ENCODE results near the gene KRTAP9-8. TPM values are rescaled to one million over a fixed set of nuclear protein-coding genes. Genes with fewer than 3 reads are reported as not detected.

Gene KRTAP9-8
- total and polyA plus RNA-seq, 2 of the 8 experiments (the other 6 are each of a cell fraction or from before 2014, with no cell fraction given) = not detected

GRCh38 chr17:41264599-41264998 is 26.8 kb downstream of the KRTAP9-8 start:
- no peak for DNase-seq (ENCODE audit: low read depth in 1 of 2, low spot score in 2 of 2)
- WGBS, 2 experiments (ENCODE audit: extremely low coverage in 1 of 2, insufficient coverage in 1 of 2, insufficient read length in 1 of 2, insufficient replicate concordance in 2 of 2, low coverage in 1 of 2, low lambda C conversion rate in 2 of 2, missing lambda C conversion rate in 1 of 2) = 92% methylated on average over 3 of the region's 3 CpGs; no CpG with 5 or more reads in 1 of the 2 experiments
- Histone ChIP-seq H4K5ac (ENCODE audit: insufficient read length, low read depth, low read length) (no peak overlapping the region), H2AK5ac (ENCODE audit: low read depth, low read length) (no peak overlapping the region), H2BK120ac (replicated peaks; ENCODE audit: low read depth, low read length) (no peak overlapping the region), H3K4me1 (replicated peaks in 1 of 4; ENCODE audit: control insufficient read depth in 3 of 4, insufficient read depth in 4 of 4, low read length in 3 of 4) (no peaks in the 10 kb centered on the region), H2BK5ac (ENCODE audit: low read depth, low read length) (no peak overlapping the region), H4K8ac (ENCODE audit: extremely low read depth, insufficient read depth, low read length) (no peak overlapping the region), H3K4ac (replicated peaks; ENCODE audit: insufficient read length, low read depth, low read length) (no peak overlapping the region), H3K36me3 (ENCODE audit: control insufficient read depth in 2 of 4, insufficient read depth in 4 of 4, low read length in 3 of 4) (no peaks in the 10 kb centered on the region), H4K20me1 (replicated peaks in 1 of 2; ENCODE audit: control insufficient read depth in 1 of 2, insufficient read depth in 2 of 2, low read length in 2 of 2) (no peaks in the 10 kb centered on the region), H2BK12ac (ENCODE audit: low read depth, low read length) (no peak overlapping the region), H4K91ac (replicated peaks; ENCODE audit: insufficient read length, low read length) (no peak overlapping the region), H3K9me3 (ENCODE audit: insufficient read depth in 2 of 2, low read depth in 1 of 2, low read length in 1 of 2) (no peaks in the 10 kb centered on the region), H2BK20ac (ENCODE audit: low read length) (no peak overlapping the region), H3K9ac (replicated peaks in 1 of 4; ENCODE audit: extremely low read depth in 1 of 4, low read depth in 3 of 4, low read length in 3 of 4) (no peak overlapping the region), H3K23me2 (ENCODE audit: low read depth, low read length) (no peaks in the 10 kb centered on the region), H3K79me1 (ENCODE audit: low read depth, low read length) (no peaks in the 10 kb centered on the region), H3K27ac (ENCODE audit: low read depth, low read length) (no peak overlapping the region), H3K18ac (ENCODE audit: extremely low read depth, low read length) (no peak overlapping the region), H2BK15ac (ENCODE audit: low read length) (no peak overlapping the region), H3K23ac (ENCODE audit: insufficient read length) (no peak overlapping the region), H3K4me2 (ENCODE audit: insufficient read depth in 1 of 2, low read depth in 2 of 2, low read length in 2 of 2) (no peak overlapping the region), H3K4me3 (ENCODE audit: extremely low read depth in 1 of 4, insufficient read depth in 2 of 4, low read depth in 3 of 4, low read length in 4 of 4) (no peak overlapping the region), H3K14ac (ENCODE audit: insufficient read length) (no peak overlapping the region), H3K27me3 (replicated peaks in 1 of 4; ENCODE audit: control insufficient read depth in 3 of 4, extremely low read depth in 1 of 4, insufficient read depth in 3 of 4, low read length in 3 of 4) (no peaks in the 10 kb centered on the region), H3K56ac (replicated peaks; ENCODE audit: insufficient read length, low read depth, low read length) (no peak overlapping the region), H2AFZ (ENCODE audit: low read length) (no peak overlapping the region), H3K79me2 (ENCODE audit: control insufficient read depth in 1 of 2, insufficient read depth in 2 of 2, low read length in 2 of 2) (no peaks in the 10 kb centered on the region)
- ChIA-PET POLR2A (ENCODE audit: partially characterized antibody) (no interaction called here), CTCF (ENCODE audit: partially characterized antibody) (no interaction called here)
- FAIRE-seq = no peak
- TF ChIP-seq CBX5 (IDR thresholded peaks at IDR 0.05; ENCODE audit: low read depth, low read length) (no peak), KDM4A (IDR thresholded peaks at IDR 0.05; ENCODE audit: low read depth, low read length, severe bottlenecking) (no peak), NRF1 (IDR thresholded peaks at IDR 0.05; ENCODE audit: low read depth, low read length) (no peak), GABPA (IDR thresholded peaks at IDR 0.05; ENCODE audit: borderline replicate concordance, insufficient read depth, low read length) (no peak), POLR2A (IDR thresholded peaks at IDR 0.05; ENCODE audit: control extremely low read depth in 1 of 2, low read depth in 2 of 2, low read length in 2 of 2) (no peak), NANOG (IDR thresholded peaks at IDR 0.05; ENCODE audit: insufficient read depth, low read depth, low read length, poor library complexity, severe bottlenecking) (no peak), SIRT6 (IDR thresholded peaks at IDR 0.05; ENCODE audit: low read length) (no peak), YY1 (IDR thresholded peaks at IDR 0.05; ENCODE audit: low read depth, low read length) (no peak), BRCA1 (IDR thresholded peaks at IDR 0.05; ENCODE audit: low read depth, low read length) (no peak), USF2 (IDR thresholded peaks at IDR 0.05; ENCODE audit: low read length) (no peak), KDM5A (IDR thresholded peaks at IDR 0.05; ENCODE audit: low read length) (no peak), E2F6 (IDR thresholded peaks at IDR 0.05) (no peak), MAX (IDR thresholded peaks at IDR 0.05) (no peak), GTF2F1 (IDR thresholded peaks at IDR 0.05; ENCODE audit: borderline replicate concordance, low read depth, low read length) (no peak)

All from H1 (cell line).